GM19193 (cell line): ENCODE measurements around the gene CTDSP1.

Experiments
- POLR2A ChIP-seq: IDR thresholded peaks from 4 replicates; pipeline ENCODE4 v1.6.1; 2011; ENCODE audit not compliant: insufficient read depth, insufficient read length; ENCODE audit errors: extremely low read depth

CTDSP1 gene

GRCh38 chr2:218399391-218400166 is at the start of gene CTDSP1:
Gene CTDSP1 (plus strand): TSS chr2:218399868. CDS start chr2:218400091, 223 bp downstream.
- peak; percentile 57 for TF ChIP-seq POLR2A

GRCh38 chr2:218354045-218354444 is 45.6 kb upstream of the CTDSP1 start:
- TF ChIP-seq POLR2A = no peak

- no peak for TF ChIP-seq POLR2A
Observed at GRCh38 chr2:218354850-218355443, 44.7 kb upstream of the CTDSP1 start.

GRCh38 chr2:218357236-218358177 is 42.2 kb upstream of the CTDSP1 start:
- no peak for TF ChIP-seq POLR2A

- TF ChIP-seq POLR2A = no peak
Observed at GRCh38 chr2:218360453-218360852, 39.2 kb upstream of the CTDSP1 start.

GRCh38 chr2:218362606-218363005 is 37.1 kb upstream of the CTDSP1 start:
- TF ChIP-seq POLR2A = no peak

GRCh38 chr2:218363736-218364135 is 35.9 kb upstream of the CTDSP1 start:
- no peak for TF ChIP-seq POLR2A

GRCh38 chr2:218364196-218364595 is 35.5 kb upstream of the CTDSP1 start:
- TF ChIP-seq POLR2A = no peak

- no peak for TF ChIP-seq POLR2A
Observed at GRCh38 chr2:218366621-218367414, 32.9 kb upstream of the CTDSP1 start.

- TF ChIP-seq POLR2A = peak; percentile 83
Observed at GRCh38 chr2:218367415-218368149, 32.1 kb upstream of the CTDSP1 start.

- no peak for TF ChIP-seq POLR2A
Observed at GRCh38 chr2:218368150-218368528, 31.5 kb upstream of the CTDSP1 start.

- TF ChIP-seq POLR2A = no peak
Observed at GRCh38 chr2:218368621-218369153, 31.0 kb upstream of the CTDSP1 start.

- no peak for TF ChIP-seq POLR2A
Observed at GRCh38 chr2:218369330-218369729, 30.3 kb upstream of the CTDSP1 start.

- no peak for TF ChIP-seq POLR2A
Observed at GRCh38 chr2:218370410-218371063, 29.1 kb upstream of the CTDSP1 start.

GRCh38 chr2:218371983-218372350 is 27.7 kb upstream of the CTDSP1 start:
- TF ChIP-seq POLR2A = no peak
